DOHH2 (cell line): ENCODE data around the gene FLT3LG.
"Not testable (repeated sequence)": the region's sequence is repeated elsewhere in the genome, so short reads cannot be mapped to it uniquely, and the experiment has no call there.

ENCODE experiments used
- H3F3A ChIP-seq: fragments of 200-600 bp; sonication (generic), shearing (Covaris generic); 2 replicates; pipeline ENCODE4 v1.6.0; 2016; ENCODE audit warnings: antibody characterized with exemption, mild to moderate bottlenecking; ENCODE audit not compliant: control insufficient read depth, insufficient read depth
- H3K27ac ChIP-seq: fragments of 200-600 bp; sonication (generic); 2 replicates; pipeline ENCODE4 v1.5.1; 2014; ENCODE audit warnings: low read depth, mild to moderate bottlenecking, low read length, moderate library complexity
- H3K27me3 ChIP-seq: fragments of 200-600 bp; sonication (generic); 2 replicates; pipeline ENCODE4 v1.6.1; 2014; ENCODE audit warnings: mild to moderate bottlenecking, low read length, mixed read lengths; ENCODE audit not compliant: control insufficient read depth
- H3K36me3 ChIP-seq: fragments of 200-600 bp; sonication (generic); 2 replicates; pipeline ENCODE4 v1.6.1; 2014; ENCODE audit warnings: mild to moderate bottlenecking, low read length, moderate library complexity, mixed read lengths; ENCODE audit not compliant: control insufficient read depth
- H3K4me1 ChIP-seq: fragments of 200-600 bp; sonication (generic); 2 replicates; pipeline ENCODE4 v1.6.1; 2014; ENCODE audit warnings: mild to moderate bottlenecking, low read length, mixed read lengths; ENCODE audit not compliant: control insufficient read depth
- H3K4me2 ChIP-seq: fragments of 200-600 bp; sonication (generic); 2 replicates; pipeline ENCODE4 v1.6.0; 2014; ENCODE audit warnings: mild to moderate bottlenecking, low read length, moderate library complexity
- H3K4me3 ChIP-seq: fragments of 200-600 bp; sonication (generic); 2 replicates; pipeline ENCODE4 v1.5.1; 2014; ENCODE audit warnings: mild to moderate bottlenecking, low read length, mixed read lengths
- H3K79me2 ChIP-seq: fragments of 200-600 bp; sonication (generic); 2 replicates; pipeline ENCODE4 v1.6.1; 2014; ENCODE audit warnings: mild to moderate bottlenecking, low read length, mixed read lengths; ENCODE audit not compliant: control insufficient read depth
- H3K9me2 ChIP-seq: fragments of 200-600 bp; sonication (generic); replicated peaks from 2 replicates; pipeline ENCODE4 v1.6.1; 2014; ENCODE audit warnings: mild to moderate bottlenecking, low read length, mixed read lengths; ENCODE audit not compliant: control insufficient read depth
- H3K9me3 ChIP-seq: fragments of 200-600 bp; sonication (generic); 2 replicates; pipeline ENCODE4 v1.6.1; 2014; ENCODE audit warnings: antibody characterized with exemption, low read length, mixed read lengths; ENCODE audit not compliant: control insufficient read depth, insufficient read depth
- H4K20me1 ChIP-seq: fragments of 200-600 bp; sonication (generic); 2 replicates; pipeline ENCODE4 v1.6.0; 2014; ENCODE audit warnings: low read depth, mild to moderate bottlenecking, antibody characterized with exemption, low read length, moderate library complexity; ENCODE audit not compliant: control insufficient read depth, insufficient read depth
- EZH2phosphoT487 ChIP-seq: fragments of 200-600 bp; sonication (generic); IDR thresholded peaks from 2 replicates; pipeline ENCODE4 v1.6.1; 2017; ENCODE audit warnings: borderline replicate concordance, mild to moderate bottlenecking, antibody characterized with exemption, low read length, moderate library complexity, mixed read lengths
- TF ChIP-seq, protein P1 (sequence below): fragments of 200-600 bp; sonication (generic); IDR thresholded peaks from one replicate; pipeline ENCODE4 v1.5.1; 2014; ENCODE audit warnings: antibody characterized with exemption, mild to moderate bottlenecking, low read depth, low read length; ENCODE audit not compliant: poor library complexity, severe bottlenecking

FLT3LG gene

GRCh38 chr19:49455773-49456172 is 18.2 kb upstream of the FLT3LG start:
- peaks cover 16% of the 10 kb centered on the region for H3K4me1 ChIP-seq
- H3K27me3 ChIP-seq = no peaks in the 10 kb centered on the region
- no peak overlapping the region for H3K27ac ChIP-seq
- no peak overlapping the region for H3K4me3 ChIP-seq
- peaks cover 41% of the 10 kb centered on the region for H3K36me3 ChIP-seq
- H3K79me2 ChIP-seq = peaks cover 57% of the 10 kb centered on the region
- peaks cover 9% of the 10 kb centered on the region for H3F3A ChIP-seq
- TF ChIP-seq EZH2phosphoT487 = no peak
- TF ChIP-seq, protein P1, sequence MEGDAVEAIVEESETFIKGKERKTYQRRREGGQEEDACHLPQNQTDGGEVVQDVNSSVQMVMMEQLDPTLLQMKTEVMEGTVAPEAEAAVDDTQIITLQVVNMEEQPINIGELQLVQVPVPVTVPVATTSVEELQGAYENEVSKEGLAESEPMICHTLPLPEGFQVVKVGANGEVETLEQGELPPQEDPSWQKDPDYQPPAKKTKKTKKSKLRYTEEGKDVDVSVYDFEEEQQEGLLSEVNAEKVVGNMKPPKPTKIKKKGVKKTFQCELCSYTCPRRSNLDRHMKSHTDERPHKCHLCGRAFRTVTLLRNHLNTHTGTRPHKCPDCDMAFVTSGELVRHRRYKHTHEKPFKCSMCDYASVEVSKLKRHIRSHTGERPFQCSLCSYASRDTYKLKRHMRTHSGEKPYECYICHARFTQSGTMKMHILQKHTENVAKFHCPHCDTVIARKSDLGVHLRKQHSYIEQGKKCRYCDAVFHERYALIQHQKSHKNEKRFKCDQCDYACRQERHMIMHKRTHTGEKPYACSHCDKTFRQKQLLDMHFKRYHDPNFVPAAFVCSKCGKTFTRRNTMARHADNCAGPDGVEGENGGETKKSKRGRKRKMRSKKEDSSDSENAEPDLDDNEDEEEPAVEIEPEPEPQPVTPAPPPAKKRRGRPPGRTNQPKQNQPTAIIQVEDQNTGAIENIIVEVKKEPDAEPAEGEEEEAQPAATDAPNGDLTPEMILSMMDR = no peak
- no peaks in the 10 kb centered on the region for H3K9me3 ChIP-seq
- H4K20me1 ChIP-seq = no peaks in the 10 kb centered on the region; the same call in 1 of the 2 replicates
- H3K4me2 ChIP-seq = no peak overlapping the region
- H3K9me2 ChIP-seq = no peaks in the 10 kb centered on the region

GRCh38 chr19:49456326-49456725 is 17.7 kb upstream of the FLT3LG start:
- no peaks in the 10 kb centered on the region for H3K27me3 ChIP-seq
- no peaks in the 10 kb centered on the region for H4K20me1 ChIP-seq
- H3K79me2 ChIP-seq = peaks cover 52% of the 10 kb centered on the region
- no peaks in the 10 kb centered on the region for H3K9me2 ChIP-seq
- H3K36me3 ChIP-seq = peaks cover 40% of the 10 kb centered on the region
- H3K27ac ChIP-seq = no peak overlapping the region
- H3K4me3 ChIP-seq = no peak overlapping the region
- no peak overlapping the region for H3K4me2 ChIP-seq
- peaks cover 16% of the 10 kb centered on the region for H3K4me1 ChIP-seq
- peaks cover 8% of the 10 kb centered on the region for H3F3A ChIP-seq
- no peak for TF ChIP-seq EZH2phosphoT487
- TF ChIP-seq, protein P1 = no peak
- H3K9me3 ChIP-seq = no peaks in the 10 kb centered on the region

- Histone ChIP-seq H3K27ac (no peak overlapping the region), H3F3A (no peaks in the 10 kb centered on the region; the same call in 1 of the 2 replicates), H3K4me1 (peaks cover 9% of the 10 kb centered on the region), H3K36me3 (peaks cover 37% of the 10 kb centered on the region), H3K4me2 (no peak overlapping the region), H3K79me2 (peaks cover 41% of the 10 kb centered on the region), H3K4me3 (no peak overlapping the region), H3K9me3 (no peaks in the 10 kb centered on the region), H3K27me3 (no peaks in the 10 kb centered on the region), H4K20me1 (no peaks in the 10 kb centered on the region), H3K9me2 (no peaks in the 10 kb centered on the region)
- TF ChIP-seq, protein P1 = no peak
- no peak for TF ChIP-seq EZH2phosphoT487
These were observed 15.5 kb upstream of the FLT3LG start for GRCh38 chr19:49458567-49458903.

DNA sequence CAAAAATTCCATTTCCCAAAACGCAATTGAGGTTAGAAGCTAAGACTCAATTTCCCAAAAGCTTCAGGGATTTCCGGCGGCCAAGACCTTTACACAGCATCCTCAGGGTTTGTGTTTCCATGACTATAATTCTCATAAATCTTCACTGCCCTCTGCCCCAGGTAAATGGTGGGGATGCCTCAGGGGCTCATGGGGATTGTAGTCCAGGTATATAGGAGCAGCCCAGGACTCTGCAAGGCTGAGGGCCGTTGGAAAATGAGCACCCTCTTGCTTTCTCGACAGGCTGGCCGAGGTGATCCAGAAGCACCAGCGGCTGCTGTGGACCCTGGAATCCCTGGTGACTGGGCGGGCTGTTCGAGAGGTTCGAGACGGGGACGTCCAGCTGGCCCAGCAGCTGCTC is 14.6 kb upstream of the FLT3LG start:
- no peak overlapping the region for H3K27ac ChIP-seq
- no peaks in the 10 kb centered on the region for H3K9me2 ChIP-seq
- H3K4me3 ChIP-seq = no peak overlapping the region
- no peak for TF ChIP-seq EZH2phosphoT487
- TF ChIP-seq, protein P1 = no peak
- H3K36me3 ChIP-seq = peaks cover 37% of the 10 kb centered on the region
- no peaks in the 10 kb centered on the region for H3K27me3 ChIP-seq
- no peak overlapping the region for H3K4me2 ChIP-seq
- peaks cover 32% of the 10 kb centered on the region for H3K79me2 ChIP-seq
- H4K20me1 ChIP-seq = no peaks in the 10 kb centered on the region
- no peaks in the 10 kb centered on the region for H3F3A ChIP-seq
- no peaks in the 10 kb centered on the region for H3K9me3 ChIP-seq
- H3K4me1 ChIP-seq = peaks cover 4% of the 10 kb centered on the region

DNA sequence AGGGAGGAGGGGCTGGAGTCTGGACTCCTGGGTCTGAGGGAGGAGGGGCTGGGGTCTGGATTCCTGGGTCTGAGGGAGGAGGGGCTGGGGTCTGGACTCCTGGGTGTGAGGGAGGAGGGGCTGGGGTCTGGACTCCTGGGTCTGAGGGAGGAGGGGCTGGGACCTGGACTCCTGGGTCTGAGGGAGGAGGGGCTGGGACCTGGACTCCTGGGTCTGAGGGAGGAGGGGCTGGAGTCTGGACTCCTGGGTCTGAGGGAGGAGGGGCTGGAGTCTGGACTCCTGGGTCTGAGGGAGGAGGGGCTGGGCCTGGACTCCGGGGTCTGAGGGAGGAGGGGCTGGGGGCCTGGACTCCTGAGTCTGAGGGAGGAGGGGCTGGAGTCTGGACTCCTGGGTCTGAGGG is 12.9 kb upstream of the FLT3LG start:
- Histone ChIP-seq H3K79me2 (peaks cover 18% of the 10 kb centered on the region), H3K36me3 (peaks cover 49% of the 10 kb centered on the region)
- H3K4me1 ChIP-seq, H3K9me3 ChIP-seq, H3F3A ChIP-seq, H3K4me2 ChIP-seq, H3K27me3 ChIP-seq, H4K20me1 ChIP-seq, H3K9me2 ChIP-seq, H3K27ac ChIP-seq, H3K4me3 ChIP-seq: not testable (repeated sequence)
